ENCODE measurements around the gene GDF3.

GDF3 gene

GRCh38 chr12:7666595-7666994, 29.0 kb downstream of the GDF3 start:
- Histone ChIP-seq H3K27ac (ENCODE audit: low read depth, low read length) (no peak overlapping the region), H2BK120ac (ENCODE audit: low read depth, low read length) (no peak overlapping the region), H4K8ac (ENCODE audit: low read depth, low read length) (no peak overlapping the region), H3K9ac (ENCODE audit: low read length) (no peak overlapping the region), H3K4me3 (ENCODE audit: low read length) (no peak overlapping the region), H3K4ac (ENCODE audit: low read depth, low read length) (no peak overlapping the region), H3K79me1 (ENCODE audit: low read length) (no peaks in the 10 kb centered on the region), H3K23ac (ENCODE audit: low read length) (no peak overlapping the region), H3K36me3 (ENCODE audit: control insufficient read depth, insufficient read depth, low read length) (no peaks in the 10 kb centered on the region), H2BK15ac (replicated peaks; ENCODE audit: low read depth) (no peak overlapping the region), H3K27me3 (ENCODE audit: insufficient read depth, low read length, poor library complexity) (no peaks in the 10 kb centered on the region), H2BK5ac (ENCODE audit: low read length) (no peak overlapping the region), H2AK5ac (ENCODE audit: low read length) (no peak overlapping the region), H3K4me1 (ENCODE audit: control insufficient read depth, low read depth, low read length) (no peaks in the 10 kb centered on the region), H3K56ac (ENCODE audit: low read length) (no peak overlapping the region), H3K18ac (ENCODE audit: low read length) (no peak overlapping the region), H3K4me2 (ENCODE audit: low read length) (no peak overlapping the region), H3K79me2 (ENCODE audit: control insufficient read depth, insufficient read depth, low read length) (no peaks in the 10 kb centered on the region), H4K5ac (ENCODE audit: low read length) (no peak overlapping the region)
- no CpG with 5 or more reads among the region's 5 CpGs for WGBS (ENCODE audit: extremely low coverage, insufficient coverage, low lambda C conversion rate)
- DNase-seq, result no peak

- Histone ChIP-seq H3K4me2 (ENCODE audit: low read length) (no peak overlapping the region), H3K9ac (ENCODE audit: low read length) (no peak overlapping the region), H3K4me1 (ENCODE audit: control insufficient read depth, low read depth, low read length) (no peaks in the 10 kb centered on the region), H3K56ac (ENCODE audit: low read length) (no peak overlapping the region), H3K23ac (ENCODE audit: low read length) (no peak overlapping the region), H3K27ac (ENCODE audit: low read depth, low read length) (no peak overlapping the region), H2BK15ac (replicated peaks; ENCODE audit: low read depth) (no peak overlapping the region), H3K36me3 (ENCODE audit: control insufficient read depth, insufficient read depth, low read length) (no peaks in the 10 kb centered on the region), H2BK5ac (ENCODE audit: low read length) (no peak overlapping the region), H4K8ac (ENCODE audit: low read depth, low read length) (no peak overlapping the region), H3K27me3 (ENCODE audit: insufficient read depth, low read length, poor library complexity) (no peaks in the 10 kb centered on the region), H3K79me2 (ENCODE audit: control insufficient read depth, insufficient read depth, low read length) (no peaks in the 10 kb centered on the region), H4K5ac (ENCODE audit: low read length) (no peak overlapping the region), H3K4me3 (ENCODE audit: low read length) (no peak overlapping the region), H2AK5ac (ENCODE audit: low read length) (no peak overlapping the region), H3K79me1 (ENCODE audit: low read length) (no peaks in the 10 kb centered on the region), H3K18ac (ENCODE audit: low read length) (no peak overlapping the region), H2BK120ac (ENCODE audit: low read depth, low read length) (no peak overlapping the region), H3K4ac (ENCODE audit: low read depth, low read length) (no peak overlapping the region)
- no CpG with 5 or more reads among the region's 5 CpGs for WGBS (ENCODE audit: extremely low coverage, insufficient coverage, low lambda C conversion rate)
- no peak for DNase-seq
Measured at GRCh38 chr12:7661741-7662140, 33.8 kb downstream of the GDF3 start.

- no peaks in the 10 kb centered on the region for H3K4me1 ChIP-seq (ENCODE audit: control insufficient read depth, low read depth, low read length)
- no peak overlapping the region for H3K23ac ChIP-seq (ENCODE audit: low read length)
Measured at GRCh38 chr12:7656121-7656520, 39.5 kb downstream of the GDF3 start.

GRCh38 chr12:7650091-7650490, 45.5 kb downstream of the GDF3 start:
- no peak overlapping the region for H3K23ac ChIP-seq (ENCODE audit: low read length)
- no peak overlapping the region for H3K9ac ChIP-seq (ENCODE audit: low read length)
- no peak overlapping the region for H2BK5ac ChIP-seq (ENCODE audit: low read length)
- no peak overlapping the region for H3K18ac ChIP-seq (ENCODE audit: low read length)
- no peaks in the 10 kb centered on the region for H3K79me2 ChIP-seq (ENCODE audit: control insufficient read depth, insufficient read depth, low read length)
- no peak overlapping the region for H3K4ac ChIP-seq (ENCODE audit: low read depth, low read length)
- H3K56ac ChIP-seq (ENCODE audit: low read length), result no peak overlapping the region
- no peak overlapping the region for H2AK5ac ChIP-seq (ENCODE audit: low read length)
- H3K36me3 ChIP-seq (ENCODE audit: control insufficient read depth, insufficient read depth, low read length), result no peaks in the 10 kb centered on the region
- H3K79me1 ChIP-seq (ENCODE audit: low read length), result no peaks in the 10 kb centered on the region
- H3K27ac ChIP-seq (ENCODE audit: low read depth, low read length), result no peak overlapping the region
- DNase-seq, result no peak
- no peak overlapping the region for H4K5ac ChIP-seq (ENCODE audit: low read length)
- H3K4me1 ChIP-seq (ENCODE audit: control insufficient read depth, low read depth, low read length), result peaks cover 4% of the 10 kb centered on the region
- H3K4me2 ChIP-seq (ENCODE audit: low read length), result no peak overlapping the region
- H2BK120ac ChIP-seq (ENCODE audit: low read depth, low read length), result no peak overlapping the region
- no peak overlapping the region for H2BK15ac ChIP-seq (replicated peaks; ENCODE audit: low read depth)
- H4K8ac ChIP-seq (ENCODE audit: low read depth, low read length), result no peak overlapping the region
- H3K27me3 ChIP-seq (ENCODE audit: insufficient read depth, low read length, poor library complexity), result no peaks in the 10 kb centered on the region
- WGBS (ENCODE audit: extremely low coverage, insufficient coverage, low lambda C conversion rate), result no CpG with 5 or more reads among the region's 5 CpGs
- no peak overlapping the region for H3K4me3 ChIP-seq (ENCODE audit: low read length)

More at GRCh38 chr12:7656121-7656520, 39.5 kb downstream of the GDF3 start:
- WGBS (ENCODE audit: extremely low coverage, insufficient coverage, low lambda C conversion rate), result no CpG with 5 or more reads among the region's 5 CpGs
- no peak overlapping the region for H3K56ac ChIP-seq (ENCODE audit: low read length)
- no peaks in the 10 kb centered on the region for H3K36me3 ChIP-seq (ENCODE audit: control insufficient read depth, insufficient read depth, low read length)
- no peak overlapping the region for H4K5ac ChIP-seq (ENCODE audit: low read length)
- H3K4me3 ChIP-seq (ENCODE audit: low read length), result no peak overlapping the region
- H3K9ac ChIP-seq (ENCODE audit: low read length), result no peak overlapping the region
- H2BK15ac ChIP-seq (replicated peaks; ENCODE audit: low read depth), result no peak overlapping the region
- H3K4ac ChIP-seq (ENCODE audit: low read depth, low read length), result no peak overlapping the region
- H2BK5ac ChIP-seq (ENCODE audit: low read length), result no peak overlapping the region
- H3K79me2 ChIP-seq (ENCODE audit: control insufficient read depth, insufficient read depth, low read length), result no peaks in the 10 kb centered on the region
- DNase-seq, result no peak
- H2BK120ac ChIP-seq (ENCODE audit: low read depth, low read length), result no peak overlapping the region
- H3K18ac ChIP-seq (ENCODE audit: low read length), result no peak overlapping the region
- no peaks in the 10 kb centered on the region for H3K79me1 ChIP-seq (ENCODE audit: low read length)
- no peak overlapping the region for H2AK5ac ChIP-seq (ENCODE audit: low read length)
- H3K27ac ChIP-seq (ENCODE audit: low read depth, low read length), result no peak overlapping the region
- H3K27me3 ChIP-seq (ENCODE audit: insufficient read depth, low read length, poor library complexity), result no peaks in the 10 kb centered on the region
- no peak overlapping the region for H3K4me2 ChIP-seq (ENCODE audit: low read length)
- H4K8ac ChIP-seq (ENCODE audit: low read depth, low read length), result no peak overlapping the region

GRCh38 chr12:7647071-7647470, 48.5 kb downstream of the GDF3 start:
- Histone ChIP-seq H3K4ac (ENCODE audit: low read depth, low read length) (no peak overlapping the region), H4K8ac (ENCODE audit: low read depth, low read length) (no peak overlapping the region), H3K18ac (ENCODE audit: low read length) (no peak overlapping the region), H2BK120ac (ENCODE audit: low read depth, low read length) (no peak overlapping the region), H3K9ac (ENCODE audit: low read length) (no peak overlapping the region), H2BK5ac (ENCODE audit: low read length) (no peak overlapping the region), H3K27me3 (ENCODE audit: insufficient read depth, low read length, poor library complexity) (no peaks in the 10 kb centered on the region), H3K36me3 (ENCODE audit: control insufficient read depth, insufficient read depth, low read length) (no peaks in the 10 kb centered on the region), H3K79me1 (ENCODE audit: low read length) (no peaks in the 10 kb centered on the region), H3K4me3 (ENCODE audit: low read length) (no peak overlapping the region), H3K4me1 (ENCODE audit: control insufficient read depth, low read depth, low read length) (peaks cover 6% of the 10 kb centered on the region), H3K56ac (ENCODE audit: low read length) (no peak overlapping the region), H3K4me2 (ENCODE audit: low read length) (no peak overlapping the region), H3K23ac (ENCODE audit: low read length) (no peak overlapping the region), H3K79me2 (ENCODE audit: control insufficient read depth, insufficient read depth, low read length) (no peaks in the 10 kb centered on the region), H3K27ac (ENCODE audit: low read depth, low read length) (no peak overlapping the region), H2BK15ac (replicated peaks; ENCODE audit: low read depth) (no peak overlapping the region), H2AK5ac (ENCODE audit: low read length) (no peak overlapping the region), H4K5ac (ENCODE audit: low read length) (no peak overlapping the region)
- DNase-seq, result no peak
- WGBS (ENCODE audit: extremely low coverage, insufficient coverage, low lambda C conversion rate), result no CpG with 5 or more reads among the region's 1 CpG

GRCh38 chr12:7646178-7646475, 49.4 kb downstream of the GDF3 start:
- WGBS (ENCODE audit: extremely low coverage, insufficient coverage, low lambda C conversion rate), result no CpG with 5 or more reads among the region's 3 CpGs
- Histone ChIP-seq H2BK120ac (ENCODE audit: low read depth, low read length) (no peak overlapping the region), H3K4me1 (ENCODE audit: control insufficient read depth, low read depth, low read length) (peaks cover 6% of the 10 kb centered on the region), H3K18ac (ENCODE audit: low read length) (no peak overlapping the region), H4K5ac (ENCODE audit: low read length) (no peak overlapping the region), H3K4me3 (ENCODE audit: low read length) (no peak overlapping the region), H2AK5ac (ENCODE audit: low read length) (no peak overlapping the region), H3K36me3 (ENCODE audit: control insufficient read depth, insufficient read depth, low read length) (no peaks in the 10 kb centered on the region), H4K8ac (ENCODE audit: low read depth, low read length) (no peak overlapping the region), H3K79me2 (ENCODE audit: control insufficient read depth, insufficient read depth, low read length) (no peaks in the 10 kb centered on the region), H2BK5ac (ENCODE audit: low read length) (no peak overlapping the region), H2BK15ac (replicated peaks; ENCODE audit: low read depth) (no peak overlapping the region), H3K4me2 (ENCODE audit: low read length) (no peak overlapping the region), H3K9ac (ENCODE audit: low read length) (no peak overlapping the region), H3K27ac (ENCODE audit: low read depth, low read length) (no peak overlapping the region), H3K27me3 (ENCODE audit: insufficient read depth, low read length, poor library complexity) (no peaks in the 10 kb centered on the region), H3K79me1 (ENCODE audit: low read length) (no peaks in the 10 kb centered on the region), H3K4ac (ENCODE audit: low read depth, low read length) (no peak overlapping the region), H3K23ac (ENCODE audit: low read length) (no peak overlapping the region), H3K56ac (ENCODE audit: low read length) (peak overlapping the region; percentile 62)
- DNase-seq, result no peak

All from mesendoderm (in vitro differentiated cells).